K562 (cell line): ENCODE measurements around the gene PLAC8L1. TPM values are rescaled to one million over a fixed set of nuclear protein-coding genes. Genes with fewer than 3 reads are reported as not detected.

Experiments used
- ATAC-seq: fragments of 200-7000 bp; cut with Tn5 transposase; 3 replicates; pipeline ENCODE4 v1.9.1; 2020; ENCODE audit warnings: moderate library complexity
- BruUV-seq: library from RNA; stranded (reverse); fragments of 400-500 nt; replicated peaks from 2 replicates; lab custom pipeline; 2021; lab: Mats Ljungman, UMichigan
- CTCF ChIA-PET: fragments of 300-600 bp; formaldehyde crosslinking; extraction: SDS; loops from one replicate; lab custom pipeline; 2021; ENCODE audit warnings: low intra/inter-chr PET ratio; lab: Yijun Ruan, JAX
- POLR2A ChIA-PET: fragments of 300-600, 350-650 bp; sonication (Branson Sonifier 250); formaldehyde crosslinking; extraction: SDS; loops from one replicate; lab custom pipeline; 2021; ENCODE audit warnings: antibody characterized with exemption, inconsistent platforms; lab: Yijun Ruan, JAX
- DNase-seq, 4 experiments: peaks; one replicate each; pipeline versions ENCODE4 v3.0.0 to v3.0.0-alpha.2; 2011 to 2018; ENCODE audit warnings: low spot score in 3 of 4, mixed read lengths in 3 of 4; ENCODE audit errors: extremely low read depth in 1 of 4
- FAIRE-seq: peaks from 2 replicates; lab custom pipeline; 2011; peaks lifted over from hg19 to GRCh38; lab: Jason Lieb, UNC
- H2AFZ ChIP-seq: 2 replicates; pipeline ENCODE4 v1.6.0; 2011; ENCODE audit warnings: low read depth, low read length, control low read depth, inconsistent platforms
- H3K27ac ChIP-seq: fragments of 200-600 bp; 3 replicates; pipeline ENCODE4 v1.8.0; 2011; ENCODE audit warnings: low read depth, mild to moderate bottlenecking, control low read depth, inconsistent platforms, low read length, moderate library complexity, mixed read lengths; ENCODE audit errors: extremely low read depth
- H3K27me3 ChIP-seq, 2 experiments: fragments of 300-600 bp in 1 of 2; 2 replicates in 1 of 2; 3 replicates in 1 of 2; pipeline versions ENCODE4 v1.6.0 to v1.8.0; 2011; ENCODE audit warnings: inconsistent platforms in 2 of 2, low read length in 2 of 2, mild to moderate bottlenecking in 1 of 2, mixed read lengths in 1 of 2, moderate library complexity in 1 of 2; ENCODE audit not compliant: control insufficient read depth in 2 of 2, insufficient read depth in 2 of 2
- H3K36me3 ChIP-seq: fragments of 300-600 bp; 3 replicates; pipeline ENCODE4 v1.8.0; 2011; ENCODE audit warnings: mild to moderate bottlenecking, low read length, inconsistent platforms; ENCODE audit not compliant: control insufficient read depth, insufficient read depth
- H3K4me1 ChIP-seq, 2 experiments: fragments of 200-600 bp in 1 of 2; replicated peaks in 1 of 2; 2 replicates in 1 of 2; 3 replicates in 1 of 2; pipeline versions ENCODE4 v1.5.1 to v1.8.0; 2011; ENCODE audit warnings: inconsistent platforms in 2 of 2, low read length in 2 of 2, mild to moderate bottlenecking in 1 of 2, mixed read lengths in 1 of 2, moderate library complexity in 1 of 2; ENCODE audit not compliant: control insufficient read depth in 2 of 2, insufficient read depth in 2 of 2
- H3K4me2 ChIP-seq: 2 replicates; pipeline ENCODE4 v1.6.1; 2011; ENCODE audit warnings: low read length, control low read depth, inconsistent platforms, mixed read lengths; ENCODE audit not compliant: insufficient read depth
- H3K4me3 ChIP-seq: fragments of 200-600 bp; sonication (generic), shearing (Covaris generic); 2 replicates; pipeline ENCODE4 v1.5.1; 2016; ENCODE audit warnings: control low read depth, inconsistent platforms
- H3K79me2 ChIP-seq: fragments of 200-600 bp; 3 replicates; pipeline ENCODE4 v1.8.0; 2011; ENCODE audit warnings: low read length, inconsistent platforms; ENCODE audit not compliant: control insufficient read depth, insufficient read depth
- H3K9ac ChIP-seq, 2 experiments: 2 replicates each; pipeline versions ENCODE4 v1.6.0 to v1.6.1; 2011; ENCODE audit warnings: low read depth in 2 of 2, low read length in 2 of 2, control low read depth in 1 of 2, inconsistent platforms in 1 of 2, mild to moderate bottlenecking in 1 of 2, mixed read lengths in 1 of 2; ENCODE audit not compliant: insufficient read depth in 1 of 2
- H3K9me1 ChIP-seq: one replicate; pipeline ENCODE4 v1.6.0; 2011; ENCODE audit warnings: inconsistent platforms, mild to moderate bottlenecking, low read length, moderate library complexity; ENCODE audit not compliant: control insufficient read depth, insufficient read depth
- H3K9me3 ChIP-seq: replicated peaks from 2 replicates; pipeline ENCODE4 v1.5.1; 2011; ENCODE audit warnings: low read depth, low read length, inconsistent platforms; ENCODE audit not compliant: control insufficient read depth, insufficient read depth
- H4K20me1 ChIP-seq: replicated peaks from 2 replicates; pipeline ENCODE4 v1.6.1; 2011; ENCODE audit warnings: low read length, inconsistent platforms, mixed read lengths; ENCODE audit not compliant: control insufficient read depth, insufficient read depth
- BRD4 ChIP-seq: fragments of 200-600 bp; sonication (generic); IDR thresholded peaks from 2 replicates; pipeline ENCODE4 v1.6.1; 2017; ENCODE audit warnings: inconsistent platforms
- CBX1 ChIP-seq: sonication (generic); IDR thresholded peaks from 2 replicates; pipeline ENCODE4 v1.6.1; 2016; ENCODE audit warnings: antibody characterized with exemption, low read depth, mild to moderate bottlenecking
- CEBPB ChIP-seq: fragments of 450-650 bp; IDR thresholded peaks from 2 replicates; pipeline ENCODE4 v1.6.1; 2016; ENCODE audit warnings: missing genetic modification characterization, missing compliant biosample characterization
- CREBBP ChIP-seq: IDR thresholded peaks from one replicate; pipeline ENCODE4 v1.6.1; 2012; ENCODE audit warnings: low read depth, mild to moderate bottlenecking, control low read depth, inconsistent platforms, low read length
- HNRNPUL1 ChIP-seq: fragments of 200-400 bp; formaldehyde crosslinking; IDR thresholded peaks from 2 replicates; pipeline ENCODE4 v1.6.1; 2017; ENCODE audit warnings: low read length
- KLF13 ChIP-seq: fragments of 450-650 bp; IDR thresholded peaks from 2 replicates; pipeline ENCODE4 v1.6.1; 2016; ENCODE audit warnings: missing genetic modification characterization, low read depth, mild to moderate bottlenecking, missing compliant biosample characterization, moderate library complexity, borderline replicate concordance
- MCM5 ChIP-seq: fragments of 450-650 bp; IDR thresholded peaks from 2 replicates; pipeline ENCODE4 v1.6.1; 2016; ENCODE audit warnings: low read depth
- ZBED1 ChIP-seq: IDR thresholded peaks from 2 replicates; pipeline ENCODE4 v1.6.1; 2014
- ZNF253 ChIP-seq: fragments of 250-450 bp; sonication (Bioruptor Pico); conservative IDR thresholded peaks from 2 replicates; pipeline ENCODE4 v1.6.1; 2021; ENCODE audit warnings: mild to moderate bottlenecking
- WGBS: fragments of 100-300 bp; shearing (Covaris generic); methylation state at CpG from one replicate; pipeline ENCODE4 v1.1.6; 2016; ENCODE audit warnings: low coverage, mixed read lengths; ENCODE audit not compliant: insufficient coverage; ENCODE audit errors: missing lambda C conversion rate; 5-methylcytosine and 5-hydroxymethylcytosine counted together
- in situ Hi-C: fragments of 300-500 bp; cut with MboI; formaldehyde crosslinking; loops from 4 replicates; pipeline ENCODE4 v1.15.0; 2018; ENCODE audit warnings: inconsistent platforms, mixed read lengths
- intact Hi-C: fragments of 100-400 bp; cut with micrococcal nuclease; formaldehyde crosslinking; loops from 2 replicates; pipeline ENCODE4 v1.14.2; 2022
- polyA plus RNA-seq, 8 experiments: library from polyadenylated mRNA; depleted of rRNA in 4 of 8; stranded (reverse) in 5 of 8; unstranded in 3 of 8; fragments of >200 nt; fragmentation: Nextera tagmentation in 2 of 8; fragmentation: Illumina TruSeq in 1 of 8; extraction: Ambion mirVana in 2 of 8; extraction: Trizol in 1 of 8; gene quantifications; 2 replicates each; pipeline versions ENCODE4 v1.2.1 to v1.2.3, GENCODE V29; 2011 to 2014; ENCODE audit warnings: inconsistent platforms in 1 of 8, missing spikeins in 1 of 8
- total RNA-seq, 7 experiments: library from RNA; depleted of rRNA in 6 of 7; stranded (reverse); fragments of >200 nt in 6 of 7; fragmentation: Illumina TruSeq in 2 of 7; extraction: Trizol in 2 of 7; gene quantifications; 2 replicates each; pipeline versions ENCODE4 v1.2.1 to v1.2.3, GENCODE V29; 2011 to 2021; ENCODE audit warnings: low replicate concordance in 1 of 7
- TF ChIP-seq, protein P1 (sequence below), 2 experiments: IDR thresholded peaks; 2 replicates each; pipeline ENCODE4 v1.6.1; 2012; ENCODE audit warnings: improper control_type of control experiment in 2 of 2, low read depth in 2 of 2, low read length in 2 of 2, borderline replicate concordance in 1 of 2
- TF ChIP-seq, protein P2 (sequence below): sonication (generic); formaldehyde crosslinking; IDR thresholded peaks from 2 replicates; pipeline ENCODE4 v1.8.1; 2023; ENCODE audit warnings: missing genetic modification reagents, mild to moderate bottlenecking, borderline replicate concordance
- TF ChIP-seq, protein P3 (sequence below): fragments of 250-450 bp; sonication (Bioruptor Pico); IDR thresholded peaks from 2 replicates; pipeline ENCODE4 v1.5.0; 2020; ENCODE audit warnings: mild to moderate bottlenecking

Gene PLAC8L1
- total and polyA plus RNA-seq, 9 of the 15 experiments (the other 6 are each of a cell fraction or from before 2014, with no cell fraction given): 0.10 to 0.43 (median 0.26) TPM; not detected in 3

DNA sequence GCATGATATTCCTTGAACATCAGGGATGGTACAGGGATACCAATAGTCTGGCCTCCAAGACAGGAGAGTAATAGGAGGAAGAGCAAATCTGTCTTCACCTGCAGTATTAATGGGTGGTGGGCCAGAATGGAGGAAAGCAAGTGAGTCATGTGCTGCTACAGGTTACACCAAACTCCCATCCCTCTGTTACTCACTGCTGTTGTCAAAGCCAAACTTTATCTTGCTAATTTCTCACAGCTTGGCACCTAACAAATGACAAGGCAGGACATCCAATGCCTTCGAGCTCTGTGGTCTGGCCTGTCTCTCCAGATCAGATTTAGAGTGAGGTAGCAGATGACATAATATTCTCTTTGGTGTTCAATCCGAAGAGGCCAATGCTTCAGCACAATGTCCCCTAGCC, 26.8 kb downstream of the PLAC8L1 start:
- WGBS: 0% methylated on average over 2 of the region's 2 CpGs
- ATAC-seq (no peak), DNase-seq (no peak), FAIRE-seq (no peak)
- no peaks in the 10 kb centered on the region for H3K9me1 ChIP-seq
- no peak overlapping the region for H3K4me2 ChIP-seq
- intact Hi-C loops (no loop called here), in situ Hi-C loops (no loop called here)
- CTCF ChIA-PET: no interaction called here
- peaks cover 19 to 41% of the 10 kb centered on the region in 2 experiments; a peak in 4 of 5 replicates for H3K27me3 ChIP-seq
- no peaks in the 10 kb centered on the region for H4K20me1 ChIP-seq
- POLR2A ChIA-PET: no interaction called here
- no peak overlapping the region for H3K9ac ChIP-seq
- H3K4me1 ChIP-seq: no peaks in the 10 kb centered on the region; a peak in 2 of 5 replicates
- no peak overlapping the region for H2AFZ ChIP-seq
- H3K27ac ChIP-seq: no peak overlapping the region
- H3K9me3 ChIP-seq: no peaks in the 10 kb centered on the region
- H3K36me3 ChIP-seq: no peaks in the 10 kb centered on the region
- H3K4me3 ChIP-seq: no peak overlapping the region
- no peaks in the 10 kb centered on the region for H3K79me2 ChIP-seq
- BruUV-seq: no TSS peak
- TF ChIP-seq, protein P1, sequence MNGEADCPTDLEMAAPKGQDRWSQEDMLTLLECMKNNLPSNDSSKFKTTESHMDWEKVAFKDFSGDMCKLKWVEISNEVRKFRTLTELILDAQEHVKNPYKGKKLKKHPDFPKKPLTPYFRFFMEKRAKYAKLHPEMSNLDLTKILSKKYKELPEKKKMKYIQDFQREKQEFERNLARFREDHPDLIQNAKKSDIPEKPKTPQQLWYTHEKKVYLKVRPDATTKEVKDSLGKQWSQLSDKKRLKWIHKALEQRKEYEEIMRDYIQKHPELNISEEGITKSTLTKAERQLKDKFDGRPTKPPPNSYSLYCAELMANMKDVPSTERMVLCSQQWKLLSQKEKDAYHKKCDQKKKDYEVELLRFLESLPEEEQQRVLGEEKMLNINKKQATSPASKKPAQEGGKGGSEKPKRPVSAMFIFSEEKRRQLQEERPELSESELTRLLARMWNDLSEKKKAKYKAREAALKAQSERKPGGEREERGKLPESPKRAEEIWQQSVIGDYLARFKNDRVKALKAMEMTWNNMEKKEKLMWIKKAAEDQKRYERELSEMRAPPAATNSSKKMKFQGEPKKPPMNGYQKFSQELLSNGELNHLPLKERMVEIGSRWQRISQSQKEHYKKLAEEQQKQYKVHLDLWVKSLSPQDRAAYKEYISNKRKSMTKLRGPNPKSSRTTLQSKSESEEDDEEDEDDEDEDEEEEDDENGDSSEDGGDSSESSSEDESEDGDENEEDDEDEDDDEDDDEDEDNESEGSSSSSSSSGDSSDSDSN (IDR thresholded peaks at IDR 0.05; ENCODE audit: borderline replicate concordance in 1 of 2, low read depth in 2 of 2, low read length in 2 of 2): no peak
- TF ChIP-seq, protein P2, sequence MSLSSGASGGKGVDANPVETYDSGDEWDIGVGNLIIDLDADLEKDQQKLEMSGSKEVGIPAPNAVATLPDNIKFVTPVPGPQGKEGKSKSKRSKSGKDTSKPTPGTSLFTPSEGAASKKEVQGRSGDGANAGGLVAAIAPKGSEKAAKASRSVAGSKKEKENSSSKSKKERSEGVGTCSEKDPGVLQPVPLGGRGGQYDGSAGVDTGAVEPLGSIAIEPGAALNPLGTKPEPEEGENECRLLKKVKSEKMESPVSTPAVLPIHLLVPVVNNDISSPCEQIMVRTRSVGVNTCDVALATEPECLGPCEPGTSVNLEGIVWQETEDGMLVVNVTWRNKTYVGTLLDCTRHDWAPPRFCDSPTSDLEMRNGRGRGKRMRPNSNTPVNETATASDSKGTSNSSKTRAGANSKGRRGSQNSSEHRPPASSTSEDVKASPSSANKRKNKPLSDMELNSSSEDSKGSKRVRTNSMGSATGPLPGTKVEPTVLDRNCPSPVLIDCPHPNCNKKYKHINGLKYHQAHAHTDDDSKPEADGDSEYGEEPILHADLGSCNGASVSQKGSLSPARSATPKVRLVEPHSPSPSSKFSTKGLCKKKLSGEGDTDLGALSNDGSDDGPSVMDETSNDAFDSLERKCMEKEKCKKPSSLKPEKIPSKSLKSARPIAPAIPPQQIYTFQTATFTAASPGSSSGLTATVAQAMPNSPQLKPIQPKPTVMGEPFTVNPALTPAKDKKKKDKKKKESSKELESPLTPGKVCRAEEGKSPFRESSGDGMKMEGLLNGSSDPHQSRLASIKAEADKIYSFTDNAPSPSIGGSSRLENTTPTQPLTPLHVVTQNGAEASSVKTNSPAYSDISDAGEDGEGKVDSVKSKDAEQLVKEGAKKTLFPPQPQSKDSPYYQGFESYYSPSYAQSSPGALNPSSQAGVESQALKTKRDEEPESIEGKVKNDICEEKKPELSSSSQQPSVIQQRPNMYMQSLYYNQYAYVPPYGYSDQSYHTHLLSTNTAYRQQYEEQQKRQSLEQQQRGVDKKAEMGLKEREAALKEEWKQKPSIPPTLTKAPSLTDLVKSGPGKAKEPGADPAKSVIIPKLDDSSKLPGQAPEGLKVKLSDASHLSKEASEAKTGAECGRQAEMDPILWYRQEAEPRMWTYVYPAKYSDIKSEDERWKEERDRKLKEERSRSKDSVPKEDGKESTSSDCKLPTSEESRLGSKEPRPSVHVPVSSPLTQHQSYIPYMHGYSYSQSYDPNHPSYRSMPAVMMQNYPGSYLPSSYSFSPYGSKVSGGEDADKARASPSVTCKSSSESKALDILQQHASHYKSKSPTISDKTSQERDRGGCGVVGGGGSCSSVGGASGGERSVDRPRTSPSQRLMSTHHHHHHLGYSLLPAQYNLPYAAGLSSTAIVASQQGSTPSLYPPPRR: no peak
- TF ChIP-seq KLF13 (tag) (no peak), BRD4 (no peak), CREBBP (no peak), HNRNPUL1 (no peak), CEBPB (tag) (no peak), MCM5 (no peak), CBX1 (no peak), ZBED1 (no peak), ZNF253 (CRISPR knock-in tag) (no peak)
- TF ChIP-seq, protein P3, sequence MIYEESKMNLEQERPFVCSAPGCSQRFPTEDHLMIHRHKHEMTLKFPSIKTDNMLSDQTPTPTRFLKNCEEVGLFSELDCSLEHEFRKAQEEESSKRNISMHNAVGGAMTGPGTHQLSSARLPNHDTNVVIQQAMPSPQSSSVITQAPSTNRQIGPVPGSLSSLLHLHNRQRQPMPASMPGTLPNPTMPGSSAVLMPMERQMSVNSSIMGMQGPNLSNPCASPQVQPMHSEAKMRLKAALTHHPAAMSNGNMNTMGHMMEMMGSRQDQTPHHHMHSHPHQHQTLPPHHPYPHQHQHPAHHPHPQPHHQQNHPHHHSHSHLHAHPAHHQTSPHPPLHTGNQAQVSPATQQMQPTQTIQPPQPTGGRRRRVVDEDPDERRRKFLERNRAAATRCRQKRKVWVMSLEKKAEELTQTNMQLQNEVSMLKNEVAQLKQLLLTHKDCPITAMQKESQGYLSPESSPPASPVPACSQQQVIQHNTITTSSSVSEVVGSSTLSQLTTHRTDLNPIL (CRISPR knock-in tag): no peak
